Natural killer cell treated with Interleukin-12 subunit alpha and Interleukin-12 subunit beta and Interleukin-15 and Interleukin-18, amount 100 ng/mL, for 72 hours (primary cell): ENCODE results near the gene NFYC. TPM values are rescaled to one million over a fixed set of nuclear protein-coding genes. Genes with fewer than 3 reads are reported as not detected.
A peak's percentile ranks its signal among the peaks of the same experiment; 100 is the strongest.

Experiments used
- ATAC-seq, 2 donors: fragments of 150-1000 bp; cut with Tn5 transposase in 1 of 2; sonication (Bioruptor Pico), chemical (Tn5 transposase) in 1 of 2; 2 replicates each; pipeline ENCODE4 v1.10.0; 2021
- DNase-seq: peaks from one replicate; pipeline ENCODE4 v3.0.0; 2022; ENCODE audit warnings: low spot score
- H3K27ac Mint-ChIP-seq, 2 donors: 1 replicate in 1 of 2; 2 replicates in 1 of 2; pipeline ENCODE4 v1.8.0; 2022; ENCODE audit warnings: mixed read lengths in 2 of 2, mild to moderate bottlenecking in 1 of 2, moderate library complexity in 1 of 2
- H3K27me3 Mint-ChIP-seq, 2 donors: 1 replicate in 1 of 2; 2 replicates in 1 of 2; pipeline ENCODE4 v1.8.0; 2022; ENCODE audit warnings: mixed read lengths in 2 of 2
- H3K36me3 Mint-ChIP-seq: one replicate; pipeline ENCODE4 v1.8.0; 2022; ENCODE audit warnings: mixed read lengths
- H3K4me1 Mint-ChIP-seq, 2 donors: 1 replicate in 1 of 2; 2 replicates in 1 of 2; pipeline ENCODE4 v1.8.0; 2022; ENCODE audit warnings: low read depth in 2 of 2, mixed read lengths in 2 of 2, mild to moderate bottlenecking in 1 of 2
- H3K4me3 Mint-ChIP-seq: one replicate; pipeline ENCODE4 v1.8.0; 2022; ENCODE audit warnings: mixed read lengths
- H3K9me3 Mint-ChIP-seq: 2 replicates; pipeline ENCODE4 v1.8.0; 2022; ENCODE audit warnings: mixed read lengths
- total RNA-seq, 2 donors: library from RNA; stranded (reverse); gene quantifications; one replicate each; pipeline ENCODE4 v1.2.3, GENCODE V29; 2022

Gene NFYC
- total RNA-seq, 2 donors from 2014 or later = 56.7 to 80.3 TPM

DNA sequence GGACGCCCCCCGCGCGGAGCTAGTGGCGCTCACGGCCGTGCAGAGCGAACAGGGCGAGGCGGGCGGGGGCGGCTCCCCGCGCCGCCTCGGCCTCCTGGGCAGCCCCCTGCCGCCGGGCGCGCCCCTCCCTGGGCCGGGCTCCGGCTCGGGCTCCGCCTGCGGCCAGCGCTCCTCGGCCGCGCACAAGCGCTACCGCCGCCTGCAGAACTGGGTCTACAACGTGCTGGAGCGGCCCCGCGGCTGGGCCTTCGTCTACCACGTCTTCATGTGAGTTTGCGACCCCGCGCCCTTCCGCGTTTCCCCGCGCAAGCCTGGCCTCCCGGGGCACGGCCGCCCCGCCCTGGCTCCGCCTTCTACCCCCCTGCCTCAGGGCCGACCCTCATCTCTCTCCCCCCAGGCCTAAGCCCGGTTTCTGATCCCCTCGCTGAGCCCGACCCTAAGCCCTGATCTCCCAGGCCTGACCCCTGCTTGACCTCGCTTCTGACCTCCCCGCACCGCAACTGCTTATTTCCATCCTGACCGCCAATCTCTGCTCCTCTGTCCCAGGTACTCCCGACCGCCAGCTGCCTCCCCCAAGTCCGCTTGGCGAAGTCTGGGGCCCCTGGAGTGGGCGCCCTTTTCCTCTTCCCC, 92.8 kb downstream of the NFYC start:
- ATAC-seq = no peak
- peaks cover 0 to 9% of the 10 kb centered on the region in 2 donors for H3K4me1 Mint-ChIP-seq

DNA sequence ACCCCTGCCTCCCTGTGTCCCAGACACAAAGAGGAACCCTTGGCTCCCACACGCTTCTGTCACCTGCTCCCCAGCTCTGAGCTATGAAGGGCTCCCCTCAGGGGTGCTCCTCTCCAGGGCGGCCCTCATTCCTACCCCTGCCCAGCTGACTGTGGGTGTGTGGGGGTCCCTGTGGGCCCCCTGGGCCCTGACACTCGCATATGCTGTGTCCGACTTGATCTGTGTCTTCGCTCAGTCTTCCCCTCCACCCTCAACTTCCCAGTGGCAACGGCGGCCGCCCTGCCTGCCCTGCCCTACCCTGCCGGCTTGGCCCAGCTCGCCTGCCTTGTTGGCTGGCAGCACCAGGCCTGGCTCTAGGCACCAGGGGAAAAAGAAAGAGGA, 93.3 kb downstream of the NFYC start:
- no peak overlapping the region for H3K27ac Mint-ChIP-seq
- peaks cover 0 to 9% of the 10 kb centered on the region in 2 donors for H3K4me1 Mint-ChIP-seq
- H3K27me3 Mint-ChIP-seq = peaks cover 5 to 28% of the 10 kb centered on the region in 2 donors

More for the DNA sequence above, 92.8 kb downstream of the NFYC start:
- H3K36me3 Mint-ChIP-seq = no peaks in the 10 kb centered on the region
- H3K27me3 Mint-ChIP-seq = peaks cover 5 to 26% of the 10 kb centered on the region in 2 donors
- no peaks in the 10 kb centered on the region for H3K9me3 Mint-ChIP-seq
- DNase-seq = no peak
- no peak overlapping the region for H3K27ac Mint-ChIP-seq
- H3K4me3 Mint-ChIP-seq = peak overlapping the region; percentile 41

DNA sequence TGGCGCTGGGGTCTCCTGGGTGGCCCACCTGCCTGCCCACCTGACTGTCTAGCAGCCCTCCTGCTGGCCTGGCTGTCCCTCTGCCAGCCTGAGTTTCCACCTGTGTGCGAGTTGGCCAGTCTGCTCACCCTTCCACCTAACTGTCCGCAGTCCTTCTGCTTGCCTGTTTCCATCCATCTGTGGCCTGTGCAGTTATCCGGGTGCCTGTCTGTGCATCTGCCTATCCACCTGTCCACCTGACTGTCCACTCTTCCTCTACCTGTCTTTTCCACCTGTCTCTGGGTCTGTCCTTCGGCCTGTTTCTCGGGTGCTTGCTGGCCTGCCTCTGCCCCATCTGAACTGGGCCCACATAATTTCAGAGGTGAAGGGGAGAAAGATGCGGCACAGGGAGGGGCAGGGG, 93.9 kb downstream of the NFYC start:
- Mint-ChIP-seq H3K4me1 (peaks cover 0 to 9% of the 10 kb centered on the region in 2 donors), H3K9me3 (no peaks in the 10 kb centered on the region), H3K27me3 (peaks cover 5 to 29% of the 10 kb centered on the region in 2 donors), H3K36me3 (no peaks in the 10 kb centered on the region), H3K4me3 (no peak overlapping the region), H3K27ac (no peak overlapping the region)
- no peak for ATAC-seq
- no peak for DNase-seq

More for the DNA sequence above, 93.3 kb downstream of the NFYC start:
- peak overlapping the region; percentile 41 for H3K4me3 Mint-ChIP-seq
- no peaks in the 10 kb centered on the region for H3K36me3 Mint-ChIP-seq
- ATAC-seq (no peak), DNase-seq (no peak)
- H3K9me3 Mint-ChIP-seq = no peaks in the 10 kb centered on the region

DNA sequence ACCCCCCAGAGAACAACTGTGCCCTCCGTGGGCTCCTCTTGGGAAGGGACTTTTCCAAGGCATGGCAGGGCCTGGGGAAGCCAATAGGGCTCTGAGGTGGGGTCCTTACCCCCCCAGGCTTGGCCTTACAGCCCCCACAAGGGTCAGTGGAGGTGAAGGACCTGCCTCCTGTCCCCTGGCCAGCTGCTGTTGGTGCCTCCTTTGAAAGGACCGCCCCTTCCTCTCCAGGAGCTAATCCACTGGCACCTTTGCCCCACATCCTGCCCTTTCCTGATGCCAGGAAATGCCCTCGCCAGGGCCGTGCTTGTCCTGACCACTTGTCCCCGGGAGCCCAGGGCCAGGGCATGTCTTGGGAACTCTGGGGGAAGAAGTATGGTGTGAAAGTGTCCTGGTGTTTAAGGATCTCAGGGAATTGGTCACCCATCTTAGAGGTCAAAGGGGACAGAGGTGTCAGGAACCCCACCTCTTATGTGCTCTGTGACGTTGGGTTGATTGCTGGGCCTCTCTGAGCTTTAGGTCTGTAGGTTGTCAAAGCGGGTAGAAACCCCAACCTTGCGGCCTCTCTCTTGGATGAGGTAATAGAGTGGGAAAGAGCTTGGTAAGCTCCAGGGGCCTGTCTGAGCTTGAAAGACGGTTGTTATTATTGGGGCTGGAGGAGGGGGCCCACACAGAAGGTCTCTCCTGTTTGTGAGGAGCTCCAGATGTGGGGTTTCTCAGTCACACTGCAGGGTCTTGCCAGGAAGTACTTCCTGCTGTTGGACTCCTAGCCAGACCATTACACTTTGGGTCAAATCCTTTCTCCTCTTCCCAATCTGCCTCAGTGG, 94.9 kb downstream of the NFYC start:
- no peak for ATAC-seq
- Mint-ChIP-seq H3K4me1 (peaks cover 0 to 9% of the 10 kb centered on the region in 2 donors), H3K36me3 (no peaks in the 10 kb centered on the region), H3K9me3 (no peaks in the 10 kb centered on the region), H3K4me3 (no peak overlapping the region), H3K27me3 (peaks cover 5 to 28% of the 10 kb centered on the region in 2 donors), H3K27ac (no peak overlapping the region)
- no peak for DNase-seq

DNA sequence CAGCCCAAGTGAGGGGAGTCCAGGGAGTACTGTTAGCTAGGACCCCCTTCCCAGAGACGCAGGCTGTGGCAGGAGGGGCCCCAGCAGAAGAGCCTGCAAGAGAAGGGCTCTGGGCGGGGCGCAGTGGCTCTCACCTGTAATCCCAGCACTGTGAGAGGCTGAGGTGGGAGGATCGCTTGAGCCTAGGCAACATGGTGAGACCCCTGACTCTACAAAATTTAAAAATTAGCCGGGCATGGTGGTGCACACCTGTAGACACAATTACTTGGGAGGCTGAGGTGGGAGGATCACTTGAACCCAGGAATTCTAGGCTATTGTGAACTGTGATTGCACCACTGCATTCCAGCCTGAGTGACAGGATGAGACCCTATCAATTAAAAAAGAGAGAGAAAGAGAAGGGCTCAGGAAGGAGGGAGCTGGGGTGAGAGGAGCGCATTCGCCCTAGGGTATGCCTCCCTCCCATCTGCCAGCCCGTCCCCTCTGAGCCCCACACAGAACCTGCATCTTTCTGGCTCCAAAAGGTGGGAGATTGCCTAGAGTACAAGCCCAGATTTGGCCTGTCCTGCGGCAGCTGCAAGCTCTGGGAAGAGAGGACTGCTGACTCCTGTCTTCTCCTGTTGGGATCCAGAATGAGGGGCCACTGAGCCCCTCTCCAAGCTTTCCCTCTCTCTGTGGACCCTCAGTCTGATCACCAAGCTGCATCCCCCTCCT, 95.6 kb downstream of the NFYC start:
- peaks cover 5 to 24% of the 10 kb centered on the region in 2 donors for H3K27me3 Mint-ChIP-seq
- H3K27ac Mint-ChIP-seq = no peak overlapping the region
- no peaks in the 10 kb centered on the region for H3K9me3 Mint-ChIP-seq
- ATAC-seq (no peak), DNase-seq (no peak)
- no peak overlapping the region for H3K4me3 Mint-ChIP-seq
- peaks cover 0 to 9% of the 10 kb centered on the region in 2 donors for H3K4me1 Mint-ChIP-seq
- H3K36me3 Mint-ChIP-seq = no peaks in the 10 kb centered on the region

DNA sequence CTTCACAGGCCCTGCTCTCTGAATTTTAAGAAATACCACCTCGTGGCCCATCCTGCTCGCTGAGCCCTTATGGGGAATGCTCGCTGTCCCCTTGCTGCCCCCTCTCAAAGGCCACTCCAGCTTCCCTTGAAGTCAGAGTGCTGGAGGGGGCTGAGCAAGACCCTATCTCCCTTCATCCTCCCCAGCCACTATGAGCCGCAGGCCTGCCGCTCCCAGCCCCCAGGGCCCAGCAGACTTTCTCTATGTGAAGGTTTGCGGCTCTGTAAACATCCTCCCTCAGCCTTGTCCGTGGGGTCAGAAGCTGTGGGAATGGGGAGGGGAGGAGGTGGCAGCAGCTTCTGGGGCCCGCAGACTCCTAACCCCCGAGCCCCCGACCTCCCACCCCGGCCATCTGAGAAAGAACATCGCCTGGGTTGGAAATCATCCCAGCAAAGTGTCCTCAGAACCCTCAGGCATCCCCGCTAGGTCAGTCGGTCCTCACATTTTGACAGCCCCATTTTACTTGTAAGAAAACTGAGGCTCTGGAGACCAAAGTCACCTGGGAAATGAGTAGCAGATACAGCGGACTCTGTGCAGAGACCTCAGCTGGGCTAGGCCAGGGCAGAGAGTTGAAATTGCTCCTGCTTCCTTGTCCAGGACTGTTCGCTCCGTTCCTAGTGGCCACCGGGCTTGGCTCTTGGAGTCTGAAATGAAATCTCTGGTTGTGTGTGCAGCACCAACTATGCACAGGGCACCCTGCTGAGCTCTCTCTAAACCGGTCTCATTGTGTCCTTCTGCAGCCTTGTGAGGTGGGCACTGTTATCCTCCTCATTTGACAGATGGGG, 96.4 kb downstream of the NFYC start:
- Mint-ChIP-seq H3K27ac (no peak overlapping the region), H3K4me1 (peaks cover 0 to 8% of the 10 kb centered on the region in 2 donors), H3K36me3 (no peaks in the 10 kb centered on the region), H3K9me3 (no peaks in the 10 kb centered on the region), H3K27me3 (peaks cover 5 to 22% of the 10 kb centered on the region in 2 donors), H3K4me3 (no peak overlapping the region)
- DNase-seq = no peak
- ATAC-seq = no peak

DNA sequence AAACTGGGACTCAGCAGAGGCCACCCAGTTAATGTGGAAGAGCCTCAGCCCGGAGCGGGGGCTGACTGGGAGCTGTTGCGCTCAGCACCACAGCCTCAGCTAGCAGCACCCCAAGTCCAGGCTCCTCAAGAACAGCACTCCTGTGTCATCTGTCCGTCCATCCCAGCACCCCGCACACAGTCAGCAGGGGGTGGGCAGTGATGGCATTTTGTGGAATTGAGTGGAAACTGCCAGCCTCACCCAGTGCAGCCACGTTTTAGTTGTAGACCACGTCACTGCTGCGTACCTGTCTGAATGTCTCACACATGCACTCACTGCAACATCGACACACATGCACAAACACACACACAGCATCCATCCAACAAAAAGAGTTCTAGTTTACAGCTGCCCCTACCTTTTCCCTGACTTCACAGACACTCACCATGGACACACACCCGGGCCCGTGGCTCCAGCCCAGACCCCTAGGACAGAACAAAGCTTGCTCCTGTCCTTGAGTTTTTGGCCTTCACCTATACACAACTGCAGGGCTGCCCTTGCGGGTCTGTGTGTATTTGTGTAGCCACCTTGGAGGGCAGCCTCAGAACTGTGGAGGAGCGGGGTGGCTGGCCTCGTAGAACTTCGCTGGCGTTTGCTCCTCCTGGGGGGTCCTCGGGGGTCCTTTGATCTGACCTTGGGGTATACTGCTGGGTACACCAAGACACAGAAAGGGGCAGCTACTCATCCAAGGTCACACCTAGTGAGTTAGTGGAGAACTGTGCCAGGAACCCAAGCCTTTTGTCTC, 97.2 kb downstream of the NFYC start:
- Mint-ChIP-seq H3K27ac (no peak overlapping the region), H3K36me3 (no peaks in the 10 kb centered on the region), H3K4me3 (no peak overlapping the region), H3K27me3 (peaks cover 0 to 18% of the 10 kb centered on the region in 2 donors), H3K4me1 (peaks cover 0 to 3% of the 10 kb centered on the region in 2 donors), H3K9me3 (no peaks in the 10 kb centered on the region)
- ATAC-seq = no peak
- DNase-seq = no peak

DNA sequence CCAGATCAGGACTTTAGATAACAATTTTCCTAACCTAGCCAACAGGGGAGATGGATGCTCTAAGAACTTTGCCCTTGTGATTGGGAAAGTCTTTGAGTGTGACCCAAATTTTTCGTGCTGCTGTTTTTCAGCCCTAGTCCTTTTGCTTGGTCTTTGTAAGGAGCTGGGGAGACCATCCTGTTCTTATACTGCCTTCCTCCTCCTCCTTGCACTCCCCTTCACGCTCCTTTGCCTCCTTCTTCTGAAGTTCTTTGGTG, 97.8 kb downstream of the NFYC start:
- Mint-ChIP-seq H3K27me3 (peaks cover 0 to 18% of the 10 kb centered on the region in 2 donors), H3K9me3 (no peaks in the 10 kb centered on the region)
- no peak for ATAC-seq

DNA sequence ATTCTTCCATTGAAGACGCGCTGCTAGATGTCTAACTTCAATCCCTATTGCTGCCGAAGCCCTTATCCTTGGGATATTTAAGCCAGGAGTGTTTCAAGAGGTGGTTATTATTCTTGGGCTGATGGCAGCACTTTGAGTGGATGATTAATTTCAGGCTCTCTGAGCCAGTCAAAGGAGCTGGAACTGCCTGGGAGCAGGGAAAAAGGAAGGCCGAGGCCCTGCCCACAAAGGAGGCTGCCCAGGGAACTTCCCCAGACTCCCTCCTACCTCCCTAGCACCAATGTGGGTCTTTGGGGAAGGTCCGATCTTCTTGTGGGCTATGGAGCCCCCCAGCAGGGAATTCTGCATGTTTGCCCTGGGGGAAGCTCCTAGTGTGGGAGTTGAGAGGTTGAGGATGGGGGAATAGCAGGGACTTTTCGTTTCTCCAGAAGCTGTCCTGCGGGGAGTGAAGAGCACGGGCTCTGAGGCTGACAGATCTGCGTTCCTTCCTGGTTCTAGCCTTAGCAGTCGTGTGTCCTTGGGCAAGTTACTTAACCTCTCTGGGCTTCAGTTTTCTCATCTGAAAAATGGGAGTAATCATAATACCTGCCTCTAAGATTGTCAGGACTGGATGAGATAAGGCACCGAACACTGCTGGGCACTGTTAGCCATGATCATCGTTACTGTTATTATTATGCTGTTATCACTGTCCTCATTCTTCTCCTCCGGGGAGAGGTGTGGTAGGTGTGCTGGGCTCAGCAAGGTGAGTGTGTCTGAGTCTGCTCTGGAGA, 98.3 kb downstream of the NFYC start:
- Mint-ChIP-seq H3K36me3 (no peaks in the 10 kb centered on the region), H3K4me3 (no peak overlapping the region), H3K27ac (no peak overlapping the region), H3K9me3 (no peaks in the 10 kb centered on the region), H3K4me1 (no peaks in the 10 kb centered on the region), H3K27me3 (peaks cover 0 to 12% of the 10 kb centered on the region in 2 donors)
- DNase-seq (no peak), ATAC-seq (no peak)

More for the DNA sequence above, 97.8 kb downstream of the NFYC start:
- H3K36me3 Mint-ChIP-seq = no peaks in the 10 kb centered on the region
- no peak overlapping the region for H3K4me3 Mint-ChIP-seq
- H3K27ac Mint-ChIP-seq = no peak overlapping the region
- no peak for DNase-seq
- peaks cover 0 to 3% of the 10 kb centered on the region in 2 donors for H3K4me1 Mint-ChIP-seq

DNA sequence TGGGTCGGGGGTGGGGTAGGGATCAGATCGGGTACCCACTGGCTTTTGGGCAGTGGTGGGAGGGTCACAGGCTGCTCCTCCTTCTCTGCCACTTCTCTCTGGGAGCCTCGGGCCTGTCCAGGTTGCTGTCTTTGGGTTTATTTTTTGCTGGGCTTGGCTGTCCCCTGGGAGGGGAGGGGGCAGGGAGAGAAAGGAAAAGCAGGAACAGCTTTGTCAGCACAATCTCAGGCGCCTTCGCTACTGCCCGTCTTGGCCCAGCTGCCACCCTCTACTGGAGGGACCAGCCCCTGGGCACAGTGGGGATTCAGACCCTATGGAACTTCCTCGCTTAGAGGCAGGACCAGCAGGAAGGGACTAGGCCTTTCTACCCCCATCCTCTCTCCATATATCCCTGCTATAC, 100.5 kb downstream of the NFYC start:
- Mint-ChIP-seq H3K9me3 (no peaks in the 10 kb centered on the region), H3K27me3 (peaks cover 0 to 5% of the 10 kb centered on the region in 2 donors), H3K4me1 (peaks cover 0 to 2% of the 10 kb centered on the region in 2 donors), H3K27ac (no peak overlapping the region), H3K4me3 (no peak overlapping the region), H3K36me3 (no peaks in the 10 kb centered on the region)
- no peak for DNase-seq
- no peak for ATAC-seq

DNA sequence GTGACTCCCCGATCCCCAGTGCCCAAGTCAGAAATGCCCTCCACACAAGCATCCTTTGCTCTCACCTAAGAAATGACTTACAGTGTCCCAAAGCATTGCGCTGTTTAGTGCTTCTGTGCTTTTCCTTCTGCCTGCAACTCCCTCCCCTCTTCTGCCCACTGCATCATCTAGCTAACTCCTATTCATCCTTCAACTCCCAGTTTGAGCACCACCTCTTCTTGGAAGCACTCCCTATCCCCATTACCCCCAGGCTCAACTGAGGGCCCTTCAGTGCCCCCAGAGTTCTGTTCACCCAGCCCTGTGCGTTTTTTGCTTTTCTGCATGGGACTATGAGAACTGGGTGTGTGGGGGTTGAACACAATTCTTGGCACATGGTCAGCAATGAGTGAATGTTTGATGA, 102.1 kb downstream of the NFYC start:
- peaks cover 0 to 7% of the 10 kb centered on the region in 2 donors for H3K4me1 Mint-ChIP-seq
- no peaks in the 10 kb centered on the region for H3K9me3 Mint-ChIP-seq
- H3K4me3 Mint-ChIP-seq = no peak overlapping the region
- peaks cover 0 to 5% of the 10 kb centered on the region in 2 donors for H3K27me3 Mint-ChIP-seq
- no peak overlapping the region for H3K27ac Mint-ChIP-seq
- no peak for DNase-seq
- no peaks in the 10 kb centered on the region for H3K36me3 Mint-ChIP-seq
- no peak for ATAC-seq

DNA sequence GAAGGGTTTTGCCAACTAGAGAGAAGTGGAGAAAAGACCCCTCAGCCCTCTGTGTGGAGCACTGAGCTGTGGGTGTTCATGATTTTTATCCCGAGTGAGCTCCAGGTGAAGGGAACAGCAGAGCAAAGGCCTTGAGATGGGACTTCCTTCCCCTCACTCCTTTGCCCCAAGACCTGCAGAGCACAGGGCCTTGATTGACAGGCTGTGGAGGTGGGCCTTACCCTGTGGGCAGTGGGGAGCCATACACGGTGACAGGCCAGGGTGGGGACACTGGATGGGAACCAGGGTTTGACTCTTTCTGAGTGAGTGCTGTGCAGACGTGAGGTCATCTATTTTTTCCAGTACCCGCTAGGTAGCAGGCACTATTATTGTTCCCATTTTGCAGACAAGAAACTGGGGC, 102.5 kb downstream of the NFYC start:
- H3K4me1 Mint-ChIP-seq = peaks cover 0 to 7% of the 10 kb centered on the region in 2 donors
- H3K27me3 Mint-ChIP-seq = peaks cover 0 to 5% of the 10 kb centered on the region in 2 donors
- H3K4me3 Mint-ChIP-seq = no peak overlapping the region
- H3K27ac Mint-ChIP-seq = no peak overlapping the region
- H3K9me3 Mint-ChIP-seq = no peaks in the 10 kb centered on the region
- no peaks in the 10 kb centered on the region for H3K36me3 Mint-ChIP-seq
- DNase-seq = no peak
- ATAC-seq = no peak
